ENCODE measurements around the gene ST6GALNAC6. TPM values are rescaled to one million over a fixed set of nuclear protein-coding genes. Genes with fewer than 3 reads are reported as not detected.
"Not testable (repeated sequence)": the region's sequence is repeated elsewhere in the genome, so short reads cannot be mapped to it uniquely, and the experiment has no call there.

The ST6GALNAC6 gene
- total and polyA plus RNA-seq, 11 donors = 28.4 to 75.9 (median 43.2) TPM

GRCh38 chr9:127846443-127847177 is 52.8 kb downstream of the ST6GALNAC6 start:
- H3K4me3 ChIP-seq = peak overlapping the region in 11 of 12 donors; percentile 27 to 94 (median 88)
- peaks cover 6 to 85% (median 55%) of the 10 kb centered on the region in 12 donors for H3K4me1 ChIP-seq
- H3K36me3 ChIP-seq = peaks cover 0 to 66% (median 42%) of the 10 kb centered on the region in 9 donors
- peak; percentile 39 to 73 (median 64) for ATAC-seq
- 46 to 56% (median 55%) methylated on average over 17 to 18 of the region's 18 CpGs for WGBS, 4 donors
- H3K27ac ChIP-seq = peak overlapping the region; percentile 70 to 98 (median 94)
- no peak for TF ChIP-seq CTCF (IDR thresholded peaks at IDR 0.05)
- TF ChIP-seq POLR2A (IDR thresholded peaks at IDR 0.05) = no peak
- intact Hi-C loops (cut with DNase I) = no loop called here
- H3K9me3 ChIP-seq = peaks cover 0 to 17% (median 7%) of the 10 kb centered on the region in 12 donors
- H3K27me3 ChIP-seq = no peaks in the 10 kb centered on the region
- DNase-seq = peak; percentile 69 to 84 (median 78)

GRCh38 chr9:127845619-127846018 is 53.8 kb downstream of the ST6GALNAC6 start:
- Histone ChIP-seq H3K9me3 (peaks cover 0 to 17% (median 7%) of the 10 kb centered on the region in 12 donors), H3K4me1 (peaks cover 6 to 88% (median 62%) of the 10 kb centered on the region in 12 donors), H3K27ac (peak overlapping the region; percentile 70 to 98 (median 94)), H3K36me3 (peaks cover 0 to 66% (median 46%) of the 10 kb centered on the region in 9 donors), H3K4me3 (peak overlapping the region in 9 of 12 donors; percentile 7 to 94 (median 90))
- intact Hi-C loops (cut with DNase I) = loop anchor here in 1 of 10 donors (2.0 kb wide), 1 partner anchor 13 kb away; no protein-coding TSS in a partner anchor
- not testable (repeated sequence) for ATAC-seq, DNase-seq, H3K27me3 ChIP-seq
- WGBS, 4 donors = 87 to 92% (median 90%) methylated on average over 4 of the region's 4 CpGs

- DNase-seq (peak; percentile 75 to 80 (median 78)), ATAC-seq (peak; percentile 52 to 72 (median 64))
- Histone ChIP-seq H3K27me3 (no peaks in the 10 kb centered on the region), H3K4me3 (peak overlapping the region in 8 of 12 donors; percentile 16 to 94 (median 62)), H3K9me3 (peaks cover 0 to 14% (median 7%) of the 10 kb centered on the region in 12 donors), H3K4me1 (peaks cover 6 to 88% (median 68%) of the 10 kb centered on the region in 12 donors), H3K27ac (peak overlapping the region; percentile 70 to 98 (median 94)), H3K36me3 (peaks cover 0 to 66% (median 46%) of the 10 kb centered on the region in 9 donors)
- intact Hi-C loops (cut with DNase I) = loop anchor here in 1 of 10 donors (2.0 kb wide), 1 partner anchor 14 kb away; no protein-coding TSS in a partner anchor
- WGBS, 4 donors = 44 to 61% (median 54%) methylated on average over 16 of the region's 16 CpGs
- TF ChIP-seq CTCF (IDR thresholded peaks at IDR 0.05) (no peak), POLR2A (IDR thresholded peaks at IDR 0.05) (no peak)
Measured at GRCh38 chr9:127844821-127845359, 54.5 kb downstream of the ST6GALNAC6 start.

- DNase-seq (no peak), ATAC-seq (no peak)
- peak overlapping the region; percentile 16 to 98 (median 60) for H3K27ac ChIP-seq
- TF ChIP-seq CTCF (IDR thresholded peaks at IDR 0.05) (no peak), POLR2A (IDR thresholded peaks at IDR 0.05) (no peak)
- no peaks in the 10 kb centered on the region for H3K27me3 ChIP-seq
- H3K36me3 ChIP-seq = peaks cover 0 to 66% (median 47%) of the 10 kb centered on the region in 9 donors
- no peak overlapping the region for H3K4me3 ChIP-seq
- H3K4me1 ChIP-seq = peaks cover 15 to 97% (median 82%) of the 10 kb centered on the region in 12 donors
- WGBS, 4 donors = 74 to 76% (median 76%) methylated on average over 15 of the region's 15 CpGs
- no peaks in the 10 kb centered on the region for H3K9me3 ChIP-seq
- intact Hi-C loops (cut with DNase I) = no loop called here
Measured at GRCh38 chr9:127841087-127841835, 58.1 kb downstream of the ST6GALNAC6 start.

All from heart left ventricle (tissue), 16 donors.